Measurements from ENCODE around the gene IQCE. TPM values are rescaled to one million over a fixed set of nuclear protein-coding genes. Genes with fewer than 3 reads are reported as not detected.

The IQCE gene
- polyA plus RNA-seq, 1 donor from 2014 or later = 21.2 TPM

GRCh38 chr7:2519119-2519930 lies 39.5 kb upstream of the IQCE start, which contains the start of gene LFNG:
LFNG (plus strand) TSS chr7:2519774; CDS start chr7:2519862, 88 bp downstream.
- H3K27ac ChIP-seq (ENCODE audit: low read length) = no peak within 1 kb of the TSS
- no peaks in the 10 kb centered on the region for H3K9me2 ChIP-seq (ENCODE audit: insufficient read depth, low read length)
- H3K27me3 ChIP-seq (ENCODE audit: insufficient read depth, low read depth, low read length) = peaks cover 10% of the 10 kb centered on the region
- no peaks in the 10 kb centered on the region for H3K9me3 ChIP-seq (ENCODE audit: low read length)
- no peak within 1 kb of the TSS for H3K9ac ChIP-seq (ENCODE audit: low read length)
- peak within 1 kb of the TSS; percentile 68 for H3K4me3 ChIP-seq (ENCODE audit: low read length)
- peak within 1 kb of the TSS; percentile 30 for H3K4me2 ChIP-seq (ENCODE audit: low read length)
- no peaks in the 10 kb centered on the region for H3K36me3 ChIP-seq (ENCODE audit: insufficient read depth, low read length)
- peak; percentile 86 for TF ChIP-seq MXI1 (conservative IDR thresholded peaks at IDR 0.05; ENCODE audit: poor library complexity, severe bottlenecking)
- no peak for TF ChIP-seq CTCF (IDR thresholded peaks at IDR 0.05; ENCODE audit: poor library complexity, severe bottlenecking)
- no peaks in the 10 kb centered on the region for H4K20me1 ChIP-seq (ENCODE audit: insufficient read depth)
- H3F3A ChIP-seq (ENCODE audit: insufficient read depth, low read length, poor library complexity, severe bottlenecking) = no peaks in the 10 kb centered on the region
- no peak within 1 kb of the TSS for H2AFZ ChIP-seq (ENCODE audit: low read depth, low read length)
- H3K79me2 ChIP-seq (replicated peaks; ENCODE audit: insufficient read depth, low read length) = peaks cover 31% of the 10 kb centered on the region

- no peaks in the 10 kb centered on the region for H3K9me3 ChIP-seq (ENCODE audit: low read length)
- H3K27me3 ChIP-seq (ENCODE audit: insufficient read depth, low read depth, low read length) = peaks cover 10% of the 10 kb centered on the region
- no peaks in the 10 kb centered on the region for H3F3A ChIP-seq (ENCODE audit: insufficient read depth, low read length, poor library complexity, severe bottlenecking)
- no peak overlapping the region for H2AFZ ChIP-seq (ENCODE audit: low read depth, low read length)
- H3K9ac ChIP-seq (ENCODE audit: low read length) = no peak overlapping the region
- H3K4me3 ChIP-seq (ENCODE audit: low read length) = peak overlapping the region; percentile 57
- no peaks in the 10 kb centered on the region for H3K9me2 ChIP-seq (ENCODE audit: insufficient read depth, low read length)
- H4K20me1 ChIP-seq (ENCODE audit: insufficient read depth) = no peaks in the 10 kb centered on the region
- TF ChIP-seq CTCF (IDR thresholded peaks at IDR 0.05; ENCODE audit: poor library complexity, severe bottlenecking) (no peak), EZH2 (IDR thresholded peaks at IDR 0.05; ENCODE audit: borderline replicate concordance, insufficient read depth, low read length, poor library complexity, severe bottlenecking) (no peak), TAF1 (IDR thresholded peaks at IDR 0.05; ENCODE audit: low read depth) (no peak), POLR2AphosphoS5 (IDR thresholded peaks at IDR 0.05) (no peak), SMC3 (conservative IDR thresholded peaks at IDR 0.05; ENCODE audit: poor library complexity) (no peak), RAD21 (conservative IDR thresholded peaks at IDR 0.05) (no peak), EP300 (conservative IDR thresholded peaks at IDR 0.05; ENCODE audit: poor library complexity, severe bottlenecking) (no peak), REST (IDR thresholded peaks at IDR 0.05; ENCODE audit: borderline replicate concordance) (no peak), MXI1 (conservative IDR thresholded peaks at IDR 0.05; ENCODE audit: poor library complexity, severe bottlenecking) (no peak)
- H3K4me2 ChIP-seq (ENCODE audit: low read length) = no peak overlapping the region
- no peak overlapping the region for H3K27ac ChIP-seq (ENCODE audit: low read length)
- no peaks in the 10 kb centered on the region for H3K36me3 ChIP-seq (ENCODE audit: insufficient read depth, low read length)
- peaks cover 34% of the 10 kb centered on the region for H3K79me2 ChIP-seq (replicated peaks; ENCODE audit: insufficient read depth, low read length)
These were observed 38.5 kb upstream of the IQCE start for GRCh38 chr7:2520131-2520760.

Data from neural cell (in vitro differentiated cells).